Measurements from ENCODE around the gene NXT1.

- TF ChIP-seq EP300 (IDR thresholded peaks at IDR 0.05) (no peak), CTCF (IDR thresholded peaks at IDR 0.05) (no peak), POLR2A (IDR thresholded peaks at IDR 0.05) (no peak)
Measured at GRCh38 chr20:23335521-23335920, 15.1 kb upstream of the NXT1 start.
